ENCODE results near the gene KLF4. TPM values are rescaled to one million over a fixed set of nuclear protein-coding genes. Genes with fewer than 3 reads are reported as not detected.

The KLF4 gene
- total RNA-seq, 2 experiments from 2014 or later, result 0.53 to 1.5 TPM

GRCh38 chr9:107453479-107453878 is 36.1 kb downstream of the KLF4 start:
- ATAC-seq (no peak), DNase-seq (no peak)
- H3K27me3 Mint-ChIP-seq, result no peaks in the 10 kb centered on the region
- no peaks in the 10 kb centered on the region for H3K36me3 Mint-ChIP-seq
- H3K27ac Mint-ChIP-seq, result no peak overlapping the region
- H3K4me1 Mint-ChIP-seq, result no peaks in the 10 kb centered on the region
- no peak overlapping the region for H3K4me3 Mint-ChIP-seq
- CTCF ChIA-PET, result no interaction called here
- no peaks in the 10 kb centered on the region for H3K9me3 Mint-ChIP-seq (ENCODE audit: low read depth)

DNA sequence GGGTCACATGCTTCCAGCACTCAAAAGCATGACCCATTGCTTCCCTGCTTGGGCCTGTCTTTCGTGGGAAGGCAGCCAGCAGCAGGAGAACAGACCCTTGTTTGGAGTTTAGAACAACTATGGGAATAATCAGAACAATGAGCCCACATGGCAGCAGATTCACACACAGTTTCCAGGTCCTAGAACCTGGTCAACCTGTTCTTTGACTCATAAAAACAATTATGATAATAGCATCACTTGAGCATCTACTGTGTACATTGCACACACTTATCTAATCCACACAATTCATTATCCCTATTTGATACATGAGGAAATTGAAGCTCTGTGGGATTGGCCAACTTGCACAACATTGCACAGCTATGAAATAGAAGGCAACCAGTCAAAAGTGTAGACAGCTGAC is 41.7 kb downstream of the KLF4 start:
- no peak overlapping the region for H3K4me3 Mint-ChIP-seq
- H3K27me3 Mint-ChIP-seq, result no peaks in the 10 kb centered on the region
- CTCF ChIA-PET, result no interaction called here
- no peaks in the 10 kb centered on the region for H3K36me3 Mint-ChIP-seq
- no peak overlapping the region for H3K27ac Mint-ChIP-seq
- no peaks in the 10 kb centered on the region for H3K9me3 Mint-ChIP-seq (ENCODE audit: low read depth)
- DNase-seq (no peak), ATAC-seq (no peak)
- H3K4me1 Mint-ChIP-seq, result no peaks in the 10 kb centered on the region

DNA sequence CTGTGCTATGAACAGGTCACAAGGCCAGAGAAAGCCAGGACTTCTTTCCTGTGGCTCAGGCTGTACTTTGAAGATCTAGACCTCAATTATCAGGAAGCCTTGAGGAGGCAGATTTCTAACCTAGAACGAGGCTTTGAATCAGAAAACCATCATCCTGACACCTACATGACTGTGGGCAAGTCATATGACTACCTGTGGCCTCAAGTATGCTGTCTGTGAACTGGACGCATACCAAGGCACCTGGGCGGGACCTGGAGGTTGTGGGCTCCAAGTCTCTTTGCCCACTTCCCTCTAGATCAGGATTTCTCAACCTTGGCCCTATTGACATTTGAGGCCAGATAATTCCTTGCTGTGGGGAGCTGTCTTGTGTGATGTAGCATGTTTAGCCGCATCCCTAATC is 42.5 kb downstream of the KLF4 start:
- H3K36me3 Mint-ChIP-seq, result no peaks in the 10 kb centered on the region
- H3K4me1 Mint-ChIP-seq, result no peaks in the 10 kb centered on the region
- CTCF ChIA-PET, result no interaction called here
- H3K27me3 Mint-ChIP-seq, result no peaks in the 10 kb centered on the region
- no peak overlapping the region for H3K27ac Mint-ChIP-seq
- no peak overlapping the region for H3K4me3 Mint-ChIP-seq
- DNase-seq (no peak), ATAC-seq (no peak)
- no peaks in the 10 kb centered on the region for H3K9me3 Mint-ChIP-seq (ENCODE audit: low read depth)

DNA sequence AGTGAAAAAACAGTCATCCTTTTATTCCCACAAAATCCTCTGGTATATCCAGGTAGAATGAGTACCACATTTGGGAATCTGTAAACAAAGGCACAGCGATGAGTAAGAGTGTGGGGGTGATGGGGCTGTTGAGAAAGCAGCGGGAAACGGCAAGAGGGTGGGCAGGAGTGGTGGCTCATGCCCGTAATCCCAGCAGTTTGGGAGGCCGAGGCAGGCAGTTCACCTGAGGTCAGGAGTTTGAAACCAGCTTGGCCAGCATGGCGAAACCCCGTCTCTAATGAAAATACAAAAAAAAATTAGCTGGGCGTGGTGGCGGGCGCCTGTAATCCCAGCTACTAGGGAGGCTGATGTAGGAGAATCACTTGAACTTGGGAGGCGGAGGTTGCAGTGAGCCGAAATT is 43.1 kb downstream of the KLF4 start:
- CTCF ChIA-PET, result no interaction called here
- Mint-ChIP-seq H3K27me3 (no peaks in the 10 kb centered on the region), H3K4me3 (no peak overlapping the region), H3K9me3 (ENCODE audit: low read depth) (no peaks in the 10 kb centered on the region), H3K27ac (no peak overlapping the region), H3K36me3 (no peaks in the 10 kb centered on the region), H3K4me1 (no peaks in the 10 kb centered on the region)
- ATAC-seq (no peak), DNase-seq (no peak)

DNA sequence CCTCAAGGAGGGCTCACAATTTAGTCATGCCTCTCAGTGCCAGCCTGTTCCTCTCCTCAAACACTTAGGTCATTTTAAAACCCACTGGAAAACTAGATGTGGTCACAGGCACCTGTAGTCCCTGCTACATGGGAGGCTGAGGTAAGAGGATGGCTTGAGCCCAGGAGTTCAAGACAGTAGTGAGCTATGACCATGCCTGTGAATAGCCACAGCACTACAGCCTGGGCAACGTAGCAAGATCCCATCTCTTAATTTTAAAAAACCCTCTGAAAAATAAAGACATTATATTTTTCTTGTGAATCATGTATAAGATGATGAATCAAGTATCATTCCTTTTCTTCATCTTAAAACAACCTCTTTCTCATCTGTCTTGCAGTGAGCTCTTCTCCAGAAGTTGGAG is 45.8 kb downstream of the KLF4 start:
- Mint-ChIP-seq H3K9me3 (ENCODE audit: low read depth) (no peaks in the 10 kb centered on the region), H3K36me3 (no peaks in the 10 kb centered on the region), H3K27me3 (no peaks in the 10 kb centered on the region), H3K4me1 (no peaks in the 10 kb centered on the region), H3K4me3 (no peak overlapping the region), H3K27ac (no peak overlapping the region)
- CTCF ChIA-PET, result no interaction called here
- ATAC-seq (no peak), DNase-seq (no peak)

GRCh38 chr9:107439991-107440456 is 49.5 kb downstream of the KLF4 start:
- no peaks in the 10 kb centered on the region for H3K4me1 Mint-ChIP-seq
- no peaks in the 10 kb centered on the region for H3K9me3 Mint-ChIP-seq (ENCODE audit: low read depth)
- CTCF ChIA-PET, result interaction anchor here (1.6 kb wide), 1 partner anchor 15 kb away, joined by 4 read pairs; no protein-coding TSS in a partner anchor
- no peak overlapping the region for H3K27ac Mint-ChIP-seq
- ATAC-seq (no peak), DNase-seq (no peak)
- H3K4me3 Mint-ChIP-seq, result no peak overlapping the region
- H3K27me3 Mint-ChIP-seq, result no peaks in the 10 kb centered on the region
- H3K36me3 Mint-ChIP-seq, result no peaks in the 10 kb centered on the region

DNA sequence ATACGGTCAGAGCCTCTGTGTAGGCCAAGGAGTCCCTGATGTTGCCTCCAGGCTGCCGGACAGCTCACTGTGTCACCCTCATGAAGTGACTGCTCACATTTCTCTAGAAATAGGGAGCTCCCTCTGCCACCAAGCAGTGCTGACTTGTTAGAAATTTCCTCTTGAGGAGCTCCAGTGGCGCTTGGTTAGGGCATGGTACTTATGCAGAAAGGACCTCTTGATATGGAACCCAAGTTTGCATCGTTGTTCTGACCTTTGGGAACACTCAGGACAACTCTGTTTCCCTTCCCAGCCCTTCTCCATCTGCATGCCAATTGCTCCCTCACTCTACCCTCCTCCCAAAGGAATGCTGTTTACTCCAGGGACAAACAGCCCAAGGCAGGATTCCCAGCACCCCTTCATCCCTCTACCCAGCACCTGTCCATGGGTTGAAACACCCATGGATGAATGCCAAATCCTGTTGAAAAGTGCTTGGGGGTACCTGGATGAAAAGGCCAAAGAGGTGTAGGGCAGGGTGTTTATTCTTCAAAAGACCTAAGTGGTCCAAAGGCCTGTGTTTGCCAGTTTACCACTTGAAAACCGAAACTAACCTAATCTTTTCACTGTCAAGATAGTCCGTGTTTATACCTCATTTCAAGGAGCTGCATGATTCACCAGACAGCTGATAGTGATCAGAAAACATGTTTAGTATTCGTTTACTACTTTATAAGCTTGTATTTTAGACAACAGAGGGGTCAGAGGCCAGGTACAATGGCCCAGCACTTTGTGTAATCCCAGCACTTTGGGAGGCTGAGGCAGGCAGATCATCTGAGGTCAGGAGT is 51.1 kb downstream of the KLF4 start:
- Mint-ChIP-seq H3K27ac (no peak overlapping the region), H3K4me1 (no peaks in the 10 kb centered on the region), H3K36me3 (no peaks in the 10 kb centered on the region), H3K4me3 (no peak overlapping the region), H3K27me3 (no peaks in the 10 kb centered on the region), H3K9me3 (ENCODE audit: low read depth) (no peaks in the 10 kb centered on the region)
- ATAC-seq, result no peak
- CTCF ChIA-PET, result interaction anchor here (1.6 kb wide), 1 partner anchor 13 kb away, joined by 4 read pairs; no protein-coding TSS in a partner anchor
- DNase-seq, result no peak

DNA sequence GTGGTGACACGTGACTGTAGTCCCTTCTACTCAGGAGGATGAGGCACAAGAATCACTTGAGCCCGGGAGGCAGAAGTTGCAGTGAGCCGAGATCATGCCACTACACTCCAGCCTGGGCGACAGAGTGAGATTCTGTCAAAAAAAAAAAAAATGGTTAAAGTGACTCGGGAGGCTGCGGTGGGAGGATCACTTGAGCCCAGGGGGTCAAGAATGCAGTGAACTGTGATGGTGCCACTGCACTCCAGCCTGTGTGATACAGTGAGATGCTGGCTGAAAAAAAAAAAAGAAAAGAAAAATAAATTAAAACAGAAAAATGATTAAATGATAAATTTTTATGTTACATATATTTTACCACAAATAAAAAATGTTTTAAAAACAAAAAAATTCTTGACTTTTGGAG is 51.9 kb downstream of the KLF4 start:
- Mint-ChIP-seq H3K9me3 (ENCODE audit: low read depth) (no peaks in the 10 kb centered on the region), H3K4me1 (no peaks in the 10 kb centered on the region), H3K27me3 (no peaks in the 10 kb centered on the region), H3K36me3 (no peaks in the 10 kb centered on the region), H3K27ac (no peak overlapping the region), H3K4me3 (no peak overlapping the region)
- CTCF ChIA-PET, result no interaction called here
- ATAC-seq (no peak), DNase-seq (no peak)

DNA sequence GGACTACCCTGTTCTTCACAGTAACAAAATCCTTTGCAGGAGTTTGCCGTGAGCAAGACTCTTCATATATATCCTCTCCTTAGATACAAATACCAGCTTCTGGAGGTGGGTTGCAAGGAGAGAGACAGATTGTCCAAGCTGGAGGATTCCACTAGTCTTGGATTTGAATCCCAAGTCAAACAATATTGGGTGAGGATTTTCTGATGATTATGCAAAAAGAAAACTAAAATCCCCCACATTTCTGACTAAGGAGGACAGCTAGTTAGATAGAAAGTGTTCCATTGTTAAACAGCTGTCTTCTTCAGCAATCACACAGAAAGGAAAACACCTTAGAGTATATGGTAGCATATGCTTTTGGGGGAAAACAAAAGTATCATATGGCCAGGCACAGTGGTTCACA is 54.2 kb downstream of the KLF4 start:
- Mint-ChIP-seq H3K36me3 (no peaks in the 10 kb centered on the region), H3K4me3 (no peak overlapping the region), H3K27ac (no peak overlapping the region), H3K27me3 (no peaks in the 10 kb centered on the region), H3K4me1 (no peaks in the 10 kb centered on the region), H3K9me3 (ENCODE audit: low read depth) (no peaks in the 10 kb centered on the region)
- DNase-seq, result no peak
- ATAC-seq, result no peak
- CTCF ChIA-PET, result interaction anchor here (1.0 kb wide), 1 partner anchor 13 kb away, joined by 3 read pairs; no protein-coding TSS in a partner anchor

Other genes with a start within 250 kb of the KLF4 start
- 100 to 1,000 TPM in 1 of 2 experiments, 10 to 100 TPM in 1; 98.7 to 109 TPM for gene RAD23B, start 206.5 kb downstream of the KLF4 start, total RNA-seq

Data from activated CD8-positive, alpha-beta memory T cell treated with anti-CD3 and anti-CD28 coated beads, Interleukin-2, amount 10 ng/mL, durations not matched to agents 7 days and 5 days (primary cell).